ENCODE measurements around the gene PCNX3. TPM values are rescaled to one million over a fixed set of nuclear protein-coding genes. Genes with fewer than 3 reads are reported as not detected.

PCNX3 gene
- total and polyA plus RNA-seq, 7 donors, result 6.5 to 15.5 (median 9.8) TPM

DNA sequence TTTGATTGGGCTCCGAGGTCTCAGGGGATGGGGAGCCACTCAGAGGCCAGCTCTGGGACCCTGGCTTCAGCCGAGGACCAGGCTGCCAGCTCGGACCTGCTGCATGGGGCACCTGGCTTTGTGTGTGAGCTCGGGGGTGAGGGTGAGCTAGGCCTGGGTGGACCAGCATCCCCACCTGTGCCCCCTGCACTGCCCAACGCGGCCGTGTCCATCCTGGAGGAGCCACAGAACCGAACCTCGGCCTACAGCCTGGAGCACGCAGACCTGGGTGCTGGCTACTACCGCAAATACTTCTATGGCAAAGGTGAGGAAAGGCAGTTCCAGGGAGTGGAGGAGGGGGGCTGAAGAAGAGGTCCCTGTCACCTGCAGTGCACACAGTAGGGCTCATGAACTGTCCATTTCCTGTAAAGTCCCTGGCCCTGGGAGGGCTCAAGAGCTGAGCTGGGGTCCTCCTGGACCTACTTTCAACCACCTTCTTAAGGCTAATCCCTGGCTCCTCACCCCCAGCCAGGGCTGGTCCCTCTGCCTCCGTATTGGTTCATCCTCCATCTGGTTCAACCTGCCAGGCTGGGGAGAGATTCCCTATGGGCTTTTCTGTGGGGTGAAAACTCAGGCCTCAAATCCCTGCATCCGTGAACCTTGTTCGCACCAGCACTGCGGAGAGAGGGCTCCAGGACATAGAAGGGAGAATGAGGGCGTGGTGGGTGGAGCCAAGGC is 25.9 kb downstream of the PCNX3 start:
- Histone ChIP-seq H3K27me3 (ENCODE audit: insufficient read depth in 3 of 3, low read length in 2 of 3) (peaks cover 0 to 2% (median 0%) of the 10 kb centered on the region in 3 donors), H3K4me3 (peak overlapping the region; percentile 78), H3K36me3 (ENCODE audit: insufficient read depth in 1 of 2, low read depth in 1 of 2) (peaks cover 0 to 30% of the 10 kb centered on the region in 2 donors), H3K4me1 (peaks cover 8% of the 10 kb centered on the region), H3K9me3 (no peaks in the 10 kb centered on the region), H3K27ac (no peak overlapping the region)
- ATAC-seq (no peak), DNase-seq (no peak)
- intact Hi-C loops (cut with DNase I), result no loop called here
- 83 to 87% (median 85%) methylated on average over 16 of the region's 16 CpGs for WGBS, 3 donors
- TF ChIP-seq, protein P1, sequence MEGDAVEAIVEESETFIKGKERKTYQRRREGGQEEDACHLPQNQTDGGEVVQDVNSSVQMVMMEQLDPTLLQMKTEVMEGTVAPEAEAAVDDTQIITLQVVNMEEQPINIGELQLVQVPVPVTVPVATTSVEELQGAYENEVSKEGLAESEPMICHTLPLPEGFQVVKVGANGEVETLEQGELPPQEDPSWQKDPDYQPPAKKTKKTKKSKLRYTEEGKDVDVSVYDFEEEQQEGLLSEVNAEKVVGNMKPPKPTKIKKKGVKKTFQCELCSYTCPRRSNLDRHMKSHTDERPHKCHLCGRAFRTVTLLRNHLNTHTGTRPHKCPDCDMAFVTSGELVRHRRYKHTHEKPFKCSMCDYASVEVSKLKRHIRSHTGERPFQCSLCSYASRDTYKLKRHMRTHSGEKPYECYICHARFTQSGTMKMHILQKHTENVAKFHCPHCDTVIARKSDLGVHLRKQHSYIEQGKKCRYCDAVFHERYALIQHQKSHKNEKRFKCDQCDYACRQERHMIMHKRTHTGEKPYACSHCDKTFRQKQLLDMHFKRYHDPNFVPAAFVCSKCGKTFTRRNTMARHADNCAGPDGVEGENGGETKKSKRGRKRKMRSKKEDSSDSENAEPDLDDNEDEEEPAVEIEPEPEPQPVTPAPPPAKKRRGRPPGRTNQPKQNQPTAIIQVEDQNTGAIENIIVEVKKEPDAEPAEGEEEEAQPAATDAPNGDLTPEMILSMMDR (IDR thresholded peaks at IDR 0.05), result no peak

DNA sequence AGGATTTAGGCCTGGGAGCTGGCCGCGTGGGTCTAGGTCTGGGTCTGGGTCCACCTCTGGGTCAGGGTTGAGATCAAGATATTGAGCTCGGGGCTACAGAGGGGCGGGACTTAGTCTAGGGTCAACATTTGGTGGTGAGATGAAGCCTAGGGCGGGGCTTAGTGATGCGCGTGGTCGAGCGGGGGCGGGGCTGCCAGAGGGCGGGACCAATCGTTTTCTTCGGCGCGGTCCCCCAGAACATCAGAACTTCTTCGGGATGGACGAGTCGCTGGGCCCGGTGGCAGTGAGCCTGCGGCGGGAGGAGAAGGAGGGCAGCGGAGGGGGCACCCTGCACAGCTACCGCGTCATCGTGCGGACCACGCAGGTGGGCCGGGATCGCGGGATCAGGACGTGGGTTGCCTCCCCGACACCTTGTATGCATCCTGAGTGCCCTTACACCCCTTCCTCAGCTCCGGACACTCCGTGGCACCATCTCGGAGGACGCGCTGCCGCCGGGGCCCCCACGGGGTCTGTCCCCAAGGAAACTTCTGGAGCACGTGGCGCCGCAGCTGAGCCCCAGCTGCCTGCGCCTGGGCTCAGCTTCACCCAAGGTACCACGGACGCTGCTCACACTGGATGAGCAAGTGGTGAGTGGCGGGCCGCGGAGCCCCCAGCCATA is 26.6 kb downstream of the PCNX3 start:
- H3K9me3 ChIP-seq, result no peaks in the 10 kb centered on the region
- peaks cover 0 to 24% of the 10 kb centered on the region in 2 donors for H3K36me3 ChIP-seq (ENCODE audit: insufficient read depth in 1 of 2, low read depth in 1 of 2)
- peaks cover 0 to 8% (median 0%) of the 10 kb centered on the region in 3 donors for H3K27me3 ChIP-seq (ENCODE audit: insufficient read depth in 3 of 3, low read length in 2 of 3)
- WGBS, 3 donors, result 57 to 60% (median 58%) methylated on average over 44 to 49 of the region's 49 CpGs
- DNase-seq (no peak), ATAC-seq (no peak)
- H3K4me3 ChIP-seq, result no peak overlapping the region
- no peak overlapping the region for H3K27ac ChIP-seq
- TF ChIP-seq, protein P1 (IDR thresholded peaks at IDR 0.05), result no peak
- intact Hi-C loops (cut with DNase I), result no loop called here
- peaks cover 6% of the 10 kb centered on the region for H3K4me1 ChIP-seq

DNA sequence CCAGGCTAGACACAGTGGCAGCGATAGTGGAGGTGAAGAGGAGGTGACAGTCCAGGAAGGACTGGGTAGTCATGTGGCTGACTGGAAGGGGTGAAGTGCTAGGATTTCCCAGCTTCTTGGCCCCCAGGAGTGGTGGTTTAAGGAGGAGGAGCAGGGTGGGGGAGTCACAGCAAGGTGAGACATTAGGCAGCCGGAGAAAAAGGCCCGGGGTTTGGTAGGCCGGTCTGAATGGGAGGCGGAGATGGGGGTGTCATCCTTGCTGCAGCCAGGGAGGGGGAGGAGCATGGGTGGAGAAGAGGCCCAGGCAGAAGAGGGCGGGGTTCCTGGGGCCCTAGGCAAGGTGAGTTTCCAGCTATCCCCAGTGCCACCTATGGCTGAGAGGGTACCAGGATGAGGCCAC is 28.4 kb downstream of the PCNX3 start:
- no peak for ATAC-seq
- Histone ChIP-seq H3K9me3 (no peaks in the 10 kb centered on the region), H3K4me1 (no peaks in the 10 kb centered on the region), H3K36me3 (ENCODE audit: insufficient read depth in 1 of 2, low read depth in 1 of 2) (peaks cover 0 to 34% of the 10 kb centered on the region in 2 donors), H3K4me3 (no peak overlapping the region), H3K27me3 (ENCODE audit: insufficient read depth in 3 of 3, low read length in 2 of 3) (peaks cover 0 to 16% (median 0%) of the 10 kb centered on the region in 3 donors), H3K27ac (no peak overlapping the region)
- WGBS, 3 donors, result 65 to 87% (median 79%) methylated on average over 6 of the region's 6 CpGs
- no peak for DNase-seq
- TF ChIP-seq, protein P1 (IDR thresholded peaks at IDR 0.05), result no peak
- intact Hi-C loops (cut with DNase I), result no loop called here

DNA sequence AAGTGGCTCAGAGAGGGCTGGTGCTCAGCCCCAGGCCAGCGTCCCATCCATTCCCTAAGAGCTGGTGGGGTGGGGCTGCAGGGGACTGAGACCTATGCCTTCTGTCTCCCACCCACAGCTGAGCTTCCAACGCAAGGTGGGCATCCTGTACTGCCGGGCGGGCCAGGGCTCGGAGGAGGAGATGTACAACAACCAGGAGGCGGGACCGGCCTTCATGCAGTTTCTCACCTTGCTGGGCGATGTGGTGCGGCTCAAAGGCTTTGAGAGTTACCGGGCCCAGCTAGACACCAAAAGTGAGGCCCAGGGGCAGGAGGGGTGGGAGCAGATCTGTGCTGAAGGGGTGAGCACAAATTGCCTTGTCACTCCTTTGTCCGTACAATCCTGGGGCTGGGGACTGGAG is 29.3 kb downstream of the PCNX3 start:
- H3K36me3 ChIP-seq (ENCODE audit: insufficient read depth in 1 of 2, low read depth in 1 of 2), result peaks cover 0 to 42% of the 10 kb centered on the region in 2 donors
- H3K9me3 ChIP-seq, result no peaks in the 10 kb centered on the region
- WGBS, 3 donors, result 82 to 87% (median 84%) methylated on average over 11 of the region's 11 CpGs
- H3K27me3 ChIP-seq (ENCODE audit: insufficient read depth in 3 of 3, low read length in 2 of 3), result peaks cover 0 to 16% (median 0%) of the 10 kb centered on the region in 3 donors
- ATAC-seq (no peak), DNase-seq (no peak)
- H3K27ac ChIP-seq, result no peak overlapping the region
- no peaks in the 10 kb centered on the region for H3K4me1 ChIP-seq
- no peak overlapping the region for H3K4me3 ChIP-seq
- intact Hi-C loops (cut with DNase I), result no loop called here
- TF ChIP-seq, protein P1 (IDR thresholded peaks at IDR 0.05), result no peak

All from psoas muscle (tissue), 8 donors.